HG03060 (cell line): ENCODE measurements around the gene AMN.

Source experiments
- ATAC-seq: cut with Tn5 transposase; IDR thresholded peaks from one replicate; pipeline ENCODE4 v1.9.1; 2021; ENCODE audit warnings: low read depth, moderate number of reproducible peaks; ENCODE audit not compliant: unreplicated experiment

AMN gene

DNA sequence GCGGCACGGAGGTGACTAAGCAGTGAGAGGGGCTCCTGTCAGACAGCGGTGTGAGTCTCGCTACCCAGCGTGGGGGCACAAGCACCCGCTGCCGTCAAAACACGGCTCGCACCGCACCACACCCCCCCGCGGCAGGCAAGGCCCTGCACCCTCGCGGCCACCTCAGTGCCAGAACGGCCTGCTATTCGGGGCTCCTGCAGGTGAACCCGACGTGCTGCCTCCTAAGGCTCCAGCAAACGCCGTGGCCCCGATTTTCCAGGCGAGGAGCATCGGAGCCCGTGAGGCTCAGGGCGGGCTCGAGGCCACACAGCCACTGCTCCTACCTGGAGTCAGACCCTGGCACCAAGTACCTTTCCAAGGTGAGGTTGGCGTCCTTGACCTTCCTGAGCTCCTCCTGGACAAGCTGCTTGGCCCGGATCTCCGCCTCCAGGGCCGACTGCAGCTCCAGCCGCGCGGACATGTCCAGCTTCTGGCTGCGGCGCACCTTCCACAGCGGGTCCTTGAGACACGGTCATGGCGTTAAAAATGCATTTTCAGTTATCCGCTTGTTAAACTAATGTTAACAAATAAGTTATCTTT is 41.8 kb downstream of the AMN start:
- no peak for ATAC-seq

DNA sequence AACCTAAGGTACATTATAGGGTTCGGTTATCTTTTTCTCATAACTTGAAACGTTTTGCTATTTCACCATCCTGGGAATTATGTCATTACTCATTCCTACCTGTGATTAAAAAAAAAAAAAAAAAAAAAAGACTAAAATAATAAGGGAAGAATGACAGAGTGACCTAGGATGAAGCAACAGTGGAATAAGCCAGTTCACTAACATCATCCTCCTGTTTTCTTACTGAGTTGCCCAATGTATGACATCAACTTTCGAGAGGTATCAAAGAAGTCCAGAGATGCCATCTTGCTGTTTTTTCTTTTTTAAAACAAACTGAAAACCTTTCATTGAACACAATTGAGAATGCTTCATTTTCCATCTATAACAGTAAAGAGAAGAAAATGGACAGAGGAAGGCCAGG is 42.8 kb downstream of the AMN start:
- no peak for ATAC-seq

DNA sequence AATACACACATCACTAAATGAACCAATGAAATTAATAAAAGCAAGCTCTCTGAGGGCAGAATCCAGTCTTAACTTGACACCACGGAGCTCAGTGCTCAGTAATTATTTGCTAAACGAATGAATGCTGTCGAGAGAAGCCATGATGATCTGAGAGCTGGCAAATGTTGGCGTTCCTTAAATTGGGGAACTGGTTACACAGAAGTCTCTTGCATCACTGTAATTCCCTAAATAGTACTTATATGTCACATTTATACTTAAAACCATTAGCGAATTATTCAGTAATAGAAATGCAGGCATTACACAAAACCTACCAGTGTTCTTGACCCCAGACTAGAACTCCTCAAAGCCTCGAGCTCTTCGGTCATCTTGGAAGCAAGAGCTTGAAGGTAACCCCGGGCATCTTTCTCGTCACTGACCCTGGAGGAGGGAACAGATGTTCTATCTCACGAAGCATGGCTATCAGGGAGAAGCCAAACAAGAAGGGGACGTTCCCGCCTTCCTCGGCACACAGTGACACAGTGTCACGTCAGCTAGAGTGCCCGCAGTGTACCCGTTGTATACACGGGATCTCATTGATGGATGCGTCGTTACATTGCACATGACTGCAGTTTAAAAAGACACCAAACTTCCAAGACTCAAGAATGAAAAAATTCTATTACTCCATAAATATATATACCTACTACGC is 43.6 kb downstream of the AMN start:
- ATAC-seq, result no peak

DNA sequence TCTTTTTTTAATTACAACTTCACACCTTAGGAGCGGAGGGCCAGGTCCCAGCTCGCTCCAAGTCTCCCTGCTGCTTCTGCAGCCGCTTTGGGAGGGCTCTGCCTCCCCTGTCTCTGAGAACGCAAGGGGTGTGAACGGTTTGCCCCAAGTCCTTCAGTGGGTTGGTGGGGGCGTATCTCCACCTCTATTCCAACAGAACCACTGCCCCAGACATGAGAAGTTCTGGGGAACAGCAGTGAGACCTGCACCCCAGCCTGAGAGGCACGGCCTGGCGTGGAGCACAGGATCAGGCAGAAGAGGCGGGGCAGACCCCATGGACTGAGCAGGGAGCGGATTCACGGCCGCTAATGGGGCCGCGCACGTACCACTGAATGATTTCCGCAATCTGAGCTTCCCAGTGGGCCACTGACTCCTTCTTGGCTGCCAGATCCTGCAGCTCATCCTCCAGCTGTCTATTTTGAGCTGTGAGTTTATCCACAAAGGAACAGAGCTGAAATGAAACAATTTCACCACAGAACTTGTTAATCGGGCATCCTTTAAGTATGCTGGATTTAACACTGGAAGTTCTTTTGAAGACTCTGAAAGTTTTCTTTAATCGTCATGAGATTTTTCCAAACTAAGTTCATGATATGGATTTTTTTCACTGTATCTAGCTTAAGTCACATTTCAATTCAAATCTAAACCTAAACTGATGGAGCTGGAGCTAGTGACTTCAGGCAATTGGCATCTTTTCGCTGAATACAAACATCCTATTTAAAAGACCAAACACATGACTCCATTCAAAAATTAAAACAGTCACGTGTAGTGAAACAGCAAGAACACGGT is 44.4 kb downstream of the AMN start:
- no peak for ATAC-seq

DNA sequence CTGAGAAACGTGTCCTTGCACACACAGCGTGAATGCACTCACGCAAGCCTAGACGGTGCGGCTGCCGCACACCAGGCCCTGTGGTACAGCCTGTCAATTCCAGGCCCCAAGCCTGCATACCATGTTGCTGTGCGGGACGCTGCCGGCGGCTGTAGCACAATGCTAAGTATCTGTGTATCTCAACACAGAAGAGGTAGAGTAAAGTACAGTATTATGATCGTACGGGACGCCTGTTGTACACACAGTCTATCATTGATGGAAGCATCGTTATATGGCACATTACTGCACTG is 45.0 kb downstream of the AMN start:
- no peak for ATAC-seq

DNA sequence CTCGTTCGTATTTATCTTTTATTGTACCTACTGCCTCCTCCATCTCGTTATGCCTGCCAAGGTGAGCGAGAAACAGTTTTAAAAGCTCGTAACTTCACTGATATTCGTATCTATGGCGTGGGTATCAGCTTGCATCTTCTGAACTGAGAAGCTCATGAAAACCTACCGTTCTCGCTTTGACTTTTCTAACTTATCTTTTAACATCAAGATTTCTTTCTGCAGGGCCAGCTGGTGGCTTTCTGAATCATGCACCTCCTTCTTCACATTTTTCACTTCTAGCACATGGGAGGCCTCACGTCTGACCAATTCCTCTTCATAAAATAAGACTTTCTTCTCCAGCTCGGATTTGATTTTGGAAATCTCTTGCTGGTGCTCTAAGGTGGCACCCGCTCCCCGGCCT is 45.8 kb downstream of the AMN start:
- no peak for ATAC-seq

DNA sequence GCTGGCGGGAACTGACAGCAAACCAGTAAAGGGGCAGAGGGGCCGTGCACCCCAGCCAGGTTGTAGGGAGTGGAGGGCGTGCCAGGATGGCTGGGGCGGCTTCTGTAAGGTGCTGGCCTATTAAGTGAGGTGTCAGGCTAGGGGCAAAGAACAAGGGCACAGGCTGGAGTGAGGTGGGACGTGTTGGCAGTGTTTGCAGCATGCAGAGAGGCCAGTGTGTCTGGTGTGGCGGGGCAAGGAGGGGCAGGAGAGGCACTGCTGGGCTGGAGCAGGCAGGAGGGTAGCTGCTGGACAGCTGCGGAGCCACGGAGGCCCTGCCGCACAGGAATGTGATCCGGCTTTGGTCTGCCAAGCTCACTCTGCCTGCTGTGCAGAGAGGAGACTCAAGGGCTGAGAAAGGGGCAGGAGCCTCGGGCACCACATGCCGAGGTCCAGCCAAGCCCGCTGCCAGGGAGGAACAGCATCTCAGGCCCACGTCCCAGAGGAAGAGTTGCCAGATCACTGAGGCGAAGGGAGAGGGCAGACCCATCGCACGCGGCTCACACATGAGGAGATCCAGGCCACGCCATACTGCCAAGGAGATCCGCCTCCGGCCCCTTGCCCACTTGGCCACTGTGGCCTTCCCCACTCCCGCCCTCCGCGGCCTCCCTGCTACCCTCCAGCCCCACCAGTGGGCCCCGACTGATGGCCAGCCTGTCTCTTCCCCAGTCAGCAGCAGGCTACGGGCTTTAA is 46.8 kb downstream of the AMN start:
- ATAC-seq, result no peak

DNA sequence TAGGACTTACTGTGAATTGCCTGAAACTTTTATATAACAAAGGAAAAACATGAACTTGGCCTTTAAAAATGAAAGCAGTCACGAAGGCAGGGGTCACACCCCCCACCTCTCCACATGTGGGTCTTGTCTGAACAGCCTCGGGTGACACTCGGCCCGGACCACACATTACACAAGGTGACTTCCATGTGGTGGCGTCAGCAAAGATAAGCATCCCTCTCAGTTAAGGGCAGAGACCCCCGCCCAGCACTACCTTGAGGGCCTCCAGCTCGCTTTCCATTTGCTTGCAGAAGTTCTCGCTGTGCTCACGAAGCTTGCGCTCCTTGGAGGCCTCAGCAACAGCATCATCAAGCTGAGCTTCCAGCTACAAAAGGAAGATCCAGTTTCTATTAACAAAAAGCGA is 47.4 kb downstream of the AMN start:
- ATAC-seq, result no peak

DNA sequence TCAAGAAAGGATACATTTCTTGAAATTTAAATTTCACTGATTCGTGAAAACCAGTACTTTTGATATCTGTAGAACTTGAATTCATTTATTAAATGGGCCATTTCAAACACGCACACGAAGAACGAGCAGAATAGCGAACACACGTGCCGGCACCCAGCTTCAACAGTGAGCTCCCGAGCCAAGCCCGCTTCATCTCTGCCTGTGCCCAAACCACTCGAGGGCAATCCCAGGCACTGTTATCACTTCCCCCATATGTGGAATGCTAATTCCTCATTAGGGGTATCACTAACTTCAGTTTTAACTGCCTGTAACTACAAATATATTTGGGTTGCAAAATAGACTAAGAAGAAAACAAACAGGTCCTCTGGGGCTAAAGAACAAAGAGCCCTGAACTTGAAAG is 48.0 kb downstream of the AMN start:
- no peak for ATAC-seq

DNA sequence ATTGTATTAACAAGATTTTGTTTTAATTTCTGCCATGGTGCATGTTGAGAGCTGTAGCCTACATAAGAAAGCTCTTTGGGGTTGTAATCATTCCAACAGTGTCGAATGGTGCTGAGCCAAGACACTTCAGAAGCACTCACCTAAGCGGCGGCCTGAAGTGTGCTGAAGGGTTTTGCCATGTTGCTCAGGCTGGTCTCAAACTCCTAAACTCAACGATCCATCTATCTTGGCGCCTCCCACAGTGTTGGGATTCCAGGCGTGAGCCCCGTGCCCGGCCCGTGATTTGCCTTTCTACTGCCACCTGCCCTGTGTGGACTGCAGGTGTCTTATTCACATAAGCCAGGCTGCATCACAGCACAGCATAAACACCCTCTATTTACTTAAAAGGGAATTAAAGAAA is 48.9 kb downstream of the AMN start:
- no peak for ATAC-seq

DNA sequence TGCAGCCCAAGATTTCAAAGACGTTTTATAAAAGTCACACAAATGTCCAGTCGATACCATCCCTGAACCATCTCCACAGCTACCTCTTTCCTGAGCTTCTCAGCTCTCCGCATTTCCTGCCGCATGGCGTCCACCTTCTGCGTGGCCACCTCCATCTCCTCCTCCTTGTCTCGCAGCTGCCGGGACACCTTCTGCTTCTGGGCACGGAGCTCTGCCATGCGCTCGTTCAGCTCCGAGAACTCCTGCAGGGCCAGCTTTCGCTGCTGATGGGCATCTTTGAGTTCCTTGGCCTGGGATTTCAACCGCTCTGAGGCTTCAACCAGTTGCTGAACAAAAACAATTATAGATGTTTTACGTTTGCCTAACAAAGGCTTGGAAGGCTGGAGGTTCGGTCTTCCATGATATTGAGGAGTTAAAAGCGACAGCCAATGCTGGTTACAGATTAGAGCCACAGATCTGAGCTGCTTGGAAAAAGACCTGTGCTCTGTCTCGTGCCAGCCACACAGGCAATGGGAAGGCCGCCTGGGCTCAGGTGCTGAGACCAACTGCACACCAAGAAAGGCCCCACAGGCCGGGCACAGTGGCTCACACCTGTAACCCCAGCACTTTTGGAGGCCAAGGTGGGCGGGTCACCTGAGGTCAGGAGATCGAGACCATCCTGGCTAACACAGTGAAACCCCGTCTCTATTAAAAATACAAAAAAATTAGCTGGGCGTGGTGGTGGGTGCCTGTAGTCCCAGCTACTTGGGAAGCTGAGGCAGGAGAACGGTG is 49.6 kb downstream of the AMN start:
- no peak for ATAC-seq

DNA sequence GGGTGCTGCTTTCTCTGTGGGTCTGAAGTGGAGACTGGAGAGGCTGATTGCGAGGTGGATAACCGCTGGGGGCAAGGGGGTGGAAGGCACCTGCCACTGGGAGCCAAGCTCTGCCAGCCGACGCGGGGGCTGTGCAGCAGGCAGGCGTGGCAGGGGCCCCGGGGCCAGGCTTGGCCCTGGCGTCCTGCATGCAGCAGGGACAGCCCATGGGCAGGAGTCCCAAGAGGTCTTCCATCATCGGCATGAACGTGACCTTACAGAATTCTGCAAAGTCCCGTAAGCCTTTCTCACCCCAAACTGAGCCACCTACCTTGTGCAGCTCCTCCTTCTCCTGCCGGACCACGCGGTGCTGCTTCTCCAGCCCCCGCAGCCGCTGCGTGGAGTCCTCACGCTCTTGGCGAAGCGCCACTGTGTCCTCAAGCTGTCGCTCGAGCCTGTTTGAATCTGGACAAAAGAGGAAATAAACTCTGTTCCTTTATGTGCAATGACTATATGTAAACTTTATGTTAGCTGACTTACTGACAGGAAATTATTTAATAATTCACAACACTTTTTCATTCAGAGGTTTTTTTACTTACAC is 51.3 kb downstream of the AMN start:
- no peak for ATAC-seq

DNA sequence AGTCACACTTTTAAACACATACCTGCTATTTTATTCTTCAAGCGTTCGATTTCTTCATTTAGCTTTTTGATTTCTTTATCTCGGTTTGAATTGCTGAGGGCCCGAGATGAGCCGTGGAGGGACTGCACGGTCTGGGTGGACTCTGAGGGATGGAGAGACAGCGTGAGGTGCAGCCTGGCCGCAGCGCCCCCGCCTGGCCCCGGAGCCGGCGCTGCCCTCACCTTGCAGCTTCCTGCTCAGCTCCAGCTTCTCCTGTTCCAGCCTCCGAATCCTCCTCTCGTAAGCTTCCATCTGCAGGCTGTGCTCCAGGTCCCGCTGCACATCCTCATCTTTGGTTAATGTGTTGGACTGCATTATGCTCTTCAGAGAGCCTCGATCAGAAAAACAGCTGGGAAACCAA is 53.2 kb downstream of the AMN start:
- no peak for ATAC-seq

DNA sequence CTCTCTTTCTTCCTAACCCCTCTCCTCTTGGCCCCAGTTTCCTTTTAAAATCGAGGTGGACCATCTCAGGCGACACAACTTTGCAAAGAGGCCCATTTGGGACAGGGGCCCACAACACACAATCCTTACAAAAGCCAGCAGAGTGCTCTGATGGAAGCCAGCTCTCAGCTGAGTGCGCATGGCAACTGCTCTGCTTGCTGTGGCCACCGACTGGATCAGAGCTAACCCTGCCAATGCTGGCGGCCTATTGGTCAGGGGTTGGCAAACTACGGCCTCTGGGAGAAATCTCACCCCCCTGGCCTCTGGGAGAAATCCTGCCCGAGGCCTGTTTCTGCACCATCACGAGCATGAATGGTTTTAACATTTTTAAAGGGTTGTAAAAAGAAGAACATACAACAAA is 55.0 kb downstream of the AMN start:
- no peak for ATAC-seq

DNA sequence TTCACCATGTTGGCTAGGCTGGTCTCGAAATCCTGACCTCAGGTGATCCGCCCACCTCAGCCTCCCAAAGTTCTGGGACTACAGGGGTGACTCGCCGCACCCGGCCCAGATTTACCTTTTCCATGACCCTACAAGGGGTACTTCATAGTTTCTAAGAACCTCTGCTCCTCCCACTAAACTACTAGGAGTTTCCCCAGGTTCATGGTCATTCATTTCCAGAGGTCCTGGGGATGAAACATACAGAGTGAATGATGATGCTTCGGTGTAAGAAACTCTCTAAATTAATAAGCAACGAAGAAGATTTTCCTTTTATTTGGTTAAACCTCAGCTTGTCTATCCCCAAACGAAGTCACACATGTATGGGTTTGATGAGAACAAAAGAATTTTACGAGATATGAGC is 56.9 kb downstream of the AMN start:
- ATAC-seq, result no peak

DNA sequence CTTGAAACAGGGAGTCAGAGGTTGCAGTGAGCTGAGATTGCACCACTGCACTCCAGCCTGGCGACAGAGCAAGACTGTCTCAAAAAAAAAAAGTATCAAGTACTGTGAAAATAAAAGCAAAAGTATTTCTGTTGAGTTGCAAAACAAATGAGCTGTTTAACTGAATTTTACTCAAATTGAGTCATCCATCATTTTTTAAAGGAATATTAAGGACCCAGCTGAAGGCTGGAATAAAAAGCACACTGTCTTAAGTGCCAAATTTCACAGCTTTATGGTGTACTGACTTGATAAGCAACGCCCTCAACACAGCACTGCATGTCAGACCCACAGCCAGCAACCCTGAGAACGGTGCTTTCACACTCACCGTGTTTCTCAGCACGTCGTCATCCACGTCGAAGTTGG is 57.9 kb downstream of the AMN start:
- ATAC-seq, result no peak
